Inflammatory macrophage treated with lipopolysaccharide for 1 hour (primary cell): ENCODE results near the gene RENBP.
"Not testable (repeated sequence)": the region's sequence is repeated elsewhere in the genome, so short reads cannot be mapped to it uniquely, and the experiment has no call there.

Experiments used
- DNase-seq, 2 donors: peaks; one replicate each; pipeline ENCODE4 v3.0.0-alpha.2; 2020 to 2022

RENBP gene

GRCh38 chrX:153944140-153944799 is at the start of gene RENBP:
RENBP (minus strand) TSS chrX:153944643; CDS start chrX:153944610, 33 bp downstream.
- peak; percentile 44 to 47 for DNase-seq

GRCh38 chrX:153993978-153994377 is 49.5 kb upstream of the RENBP start:
- DNase-seq = no peak

DNA sequence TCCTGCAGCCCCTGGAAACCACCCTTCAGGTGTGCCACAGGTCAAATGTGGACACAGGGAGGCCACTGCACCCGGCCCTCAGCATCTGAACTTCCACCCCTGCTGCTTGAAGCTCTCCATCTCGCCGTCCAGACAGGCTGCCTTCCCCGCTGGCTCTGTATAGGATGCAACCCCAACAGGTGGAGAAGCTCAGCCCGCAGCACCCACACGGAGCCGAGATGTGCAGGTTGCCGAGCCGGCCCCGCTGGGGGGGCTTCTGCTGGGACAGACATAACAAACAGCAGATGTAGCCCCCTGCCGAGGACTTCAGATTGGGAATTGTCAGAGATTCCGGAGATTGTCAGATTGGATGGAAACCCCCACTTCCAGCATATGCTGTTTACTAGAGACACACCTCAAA is 48.6 kb upstream of the RENBP start:
- no peak for DNase-seq

DNA sequence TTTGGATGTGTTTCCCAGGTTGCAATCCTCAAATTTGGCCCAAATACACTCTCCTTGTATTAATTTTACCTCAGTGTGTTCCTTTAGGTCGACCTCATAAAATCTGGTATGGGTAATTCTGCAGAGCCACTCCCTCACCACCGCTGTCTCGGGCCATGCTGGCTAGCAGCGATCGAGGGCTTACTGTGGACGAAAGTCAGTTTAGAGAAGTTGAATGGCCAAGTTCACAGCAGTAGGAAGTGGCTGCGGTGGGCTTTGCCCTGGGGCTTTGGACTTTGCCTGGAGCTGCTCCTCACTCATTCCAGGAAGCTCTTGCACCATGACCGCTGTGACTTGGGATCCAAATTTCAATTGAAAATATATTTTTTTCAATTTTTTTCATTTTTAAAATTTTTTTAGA is 47.7 kb upstream of the RENBP start:
- no peak for DNase-seq

GRCh38 chrX:153991013-153991580 is 46.7 kb upstream of the RENBP start:
- DNase-seq = no peak

DNA sequence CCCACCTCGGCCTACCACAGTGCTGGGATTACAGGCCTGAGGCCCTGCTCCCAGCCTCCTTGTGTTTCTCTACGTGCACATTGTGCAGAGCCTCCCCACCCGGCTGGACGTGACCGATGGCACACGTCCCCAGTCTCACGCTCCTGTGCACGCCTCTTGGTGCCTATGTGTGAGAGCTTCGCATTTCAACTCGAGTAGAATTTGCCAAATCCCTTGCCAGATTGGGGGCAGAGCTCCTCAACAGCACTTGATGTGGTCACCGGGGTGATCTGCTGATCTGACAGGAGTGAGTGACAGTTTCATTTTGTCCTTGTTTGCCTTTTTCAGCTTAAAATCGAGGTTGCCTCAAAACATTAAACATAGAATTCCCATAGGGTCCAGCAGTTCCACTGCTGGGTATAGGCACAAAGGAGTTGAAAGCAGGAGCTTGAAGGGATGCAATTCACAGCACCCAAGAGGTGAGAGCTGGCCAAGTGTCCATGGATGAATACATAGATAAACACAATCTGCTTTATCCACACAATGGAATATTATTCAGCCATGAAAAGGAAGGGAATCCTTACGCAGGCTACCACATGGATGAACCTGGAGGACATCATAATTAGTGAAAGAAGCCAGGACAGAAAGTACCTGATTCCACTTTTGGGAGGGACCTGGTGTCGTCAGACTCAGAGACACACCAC is 45.7 kb upstream of the RENBP start:
- no peak for DNase-seq

- DNase-seq = no peak
Measured at GRCh38 chrX:153988493-153988892, 44.0 kb upstream of the RENBP start.

DNA sequence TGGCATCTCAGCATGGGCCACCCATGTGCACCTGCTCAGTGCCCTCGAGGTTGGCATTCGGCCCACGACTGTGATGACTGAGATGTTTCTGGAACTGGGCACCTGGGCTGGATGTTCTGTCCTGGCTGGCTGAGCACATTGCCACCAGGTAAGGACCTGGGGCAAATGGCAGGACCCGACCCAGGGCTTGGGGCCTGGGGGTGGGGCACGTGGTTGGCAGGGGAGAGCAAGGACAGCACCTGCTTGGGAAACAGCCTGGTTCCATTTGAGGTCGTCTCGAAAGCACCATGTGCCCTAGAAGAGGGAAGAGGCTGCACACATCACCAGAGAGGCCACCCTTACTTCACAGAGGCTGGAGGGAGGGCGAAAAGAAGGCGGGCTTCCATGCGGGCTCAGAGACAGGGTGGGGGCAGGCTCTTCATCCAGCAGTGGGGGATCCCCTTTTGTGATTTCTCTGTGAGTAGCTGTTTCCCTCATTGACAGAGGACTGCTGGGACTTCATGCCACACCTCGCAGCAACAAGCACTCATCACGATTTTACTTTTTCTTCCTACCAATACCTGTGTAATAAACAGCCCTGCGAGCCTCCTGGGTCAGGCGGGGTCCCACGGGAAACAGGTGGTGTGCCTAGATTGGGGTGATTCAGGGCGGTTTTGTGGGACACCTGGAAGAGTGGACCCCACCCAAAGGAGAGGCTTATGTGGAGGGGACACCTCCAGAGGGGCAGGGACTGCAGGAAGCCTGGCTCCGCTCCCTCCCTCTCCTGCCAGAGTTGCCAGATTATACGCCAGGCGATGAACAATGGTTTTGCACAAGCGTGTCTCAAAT is 40.1 kb upstream of the RENBP start:
- DNase-seq = peak in 1 of 2 donors; percentile 45

GRCh38 chrX:153983321-153983801 is 38.9 kb upstream of the RENBP start:
- DNase-seq = peak in 1 of 2 donors; percentile 60

GRCh38 chrX:153981771-153982533 is 37.5 kb upstream of the RENBP start:
- DNase-seq = peak; percentile 44 to 52

GRCh38 chrX:153981231-153981630 is 36.8 kb upstream of the RENBP start:
- no peak for DNase-seq

- DNase-seq = not testable (repeated sequence)
Measured at GRCh38 chrX:153980394-153980793, 36.0 kb upstream of the RENBP start.

- DNase-seq = no peak
Measured at GRCh38 chrX:153974726-153975286, 30.4 kb upstream of the RENBP start.

- peak in 1 of 2 donors; percentile 41 for DNase-seq
Measured at GRCh38 chrX:153974003-153974725, 29.7 kb upstream of the RENBP start.

- no peak for DNase-seq
Measured at GRCh38 chrX:153973127-153974002, 28.9 kb upstream of the RENBP start.

- DNase-seq = peak; percentile 79 to 82
Measured at GRCh38 chrX:153972368-153973126, 28.1 kb upstream of the RENBP start, which contains the start of gene TMEM187. TMEM187 (plus strand) TSS chrX:153972754; CDS start chrX:153982063, 9,309 bp downstream.

DNA sequence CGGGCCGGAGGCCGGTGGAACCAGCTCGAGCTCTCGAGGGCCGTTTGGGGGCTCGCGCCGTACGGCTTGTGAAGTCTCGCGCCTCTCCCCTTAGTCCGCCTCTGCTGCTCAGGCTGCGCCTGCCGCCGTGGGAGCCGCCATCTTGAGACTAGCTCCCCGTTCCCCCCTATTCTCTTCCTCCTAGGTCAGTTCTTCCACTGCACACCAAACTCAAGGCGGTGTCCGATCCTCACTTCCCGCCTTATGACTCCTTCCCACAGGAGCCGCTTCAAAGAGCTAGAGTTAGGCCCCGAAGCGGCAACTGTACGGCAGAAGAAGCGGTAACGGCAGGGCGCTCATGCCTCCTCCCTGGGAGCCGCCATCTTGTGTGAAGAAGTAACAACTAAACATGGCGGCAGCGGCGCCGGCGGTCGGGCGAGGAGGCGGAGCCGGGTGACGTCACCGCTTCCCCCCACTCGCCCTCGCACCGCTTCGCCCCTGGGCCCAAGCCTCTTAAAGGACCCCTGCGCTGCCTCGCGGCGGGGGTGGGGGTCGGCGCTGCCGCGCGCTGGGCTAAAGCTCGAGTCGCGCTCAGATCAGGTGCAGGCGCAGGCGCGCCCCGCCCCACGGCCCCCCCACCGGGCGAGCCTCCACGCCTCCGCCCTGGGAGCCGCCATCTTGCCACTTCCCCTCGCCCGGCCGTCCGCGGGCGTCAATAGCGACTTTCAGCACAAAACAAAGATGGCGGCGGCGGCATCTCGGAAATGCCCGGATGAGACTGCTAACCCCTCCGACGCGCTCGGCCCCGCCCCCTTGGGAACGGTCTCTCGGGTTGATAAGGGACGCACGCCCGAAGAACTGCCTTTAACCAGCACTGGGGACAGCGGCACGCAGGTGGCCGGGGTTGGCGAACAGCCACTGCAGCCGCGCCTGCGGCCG is 27.3 kb upstream of the RENBP start, which contains the start of gene HCFC1:
TSS of gene HCFC1 (minus strand) at position 369 of the 918 bp plus-strand sequence. CDS start 978 bp downstream, outside the sequence.
- DNase-seq = peak; percentile 84 to 87

GRCh38 chrX:153971124-153971449 is 26.6 kb upstream of the RENBP start:
- DNase-seq = peak; percentile 80 to 83
